K562 (cell line): ENCODE results near the gene LHFPL5.

Source experiments
- EZH2 ChIP-seq: IDR thresholded peaks from 2 replicates; pipeline ENCODE4 v1.6.1; 2012; ENCODE audit warnings: low read depth, mild to moderate bottlenecking, inconsistent platforms, low read length, borderline replicate concordance
- NKRF ChIP-seq: fragments of 450-650 bp; IDR thresholded peaks from 2 replicates; pipeline ENCODE4 v1.6.1; 2016; ENCODE audit warnings: borderline replicate concordance

- TF ChIP-seq EZH2 (no peak), NKRF (no peak)
Measured at GRCh38 chr6:35795453-35796071, 9.6 kb upstream of the LHFPL5 start.
